H54 (cell line): ENCODE data around the gene OAF.
"Not testable (repeated sequence)": the region's sequence is repeated elsewhere in the genome, so short reads cannot be mapped to it uniquely, and the experiment has no call there.

Experiments
- DNase-seq: peaks from one replicate; pipeline ENCODE4 v3.0.0; 2011; ENCODE audit warnings: low spot score, mixed read lengths; ENCODE audit not compliant: insufficient read length
- FAIRE-seq: peaks from 3 replicates; lab custom pipeline; 2011; peaks lifted over from hg19 to GRCh38; lab: Jason Lieb, UNC
- POLR2A ChIP-seq: IDR thresholded peaks from 2 replicates; pipeline ENCODE4 v1.6.1; 2011; ENCODE audit warnings: low read depth, mild to moderate bottlenecking, low read length

Gene OAF

GRCh38 chr11:120179057-120179672 lies 31.7 kb upstream of the OAF start:
- FAIRE-seq (no peak), DNase-seq (no peak)
- no peak for TF ChIP-seq POLR2A

- not testable (repeated sequence) for FAIRE-seq, DNase-seq
These were observed 30.8 kb upstream of the OAF start for GRCh38 chr11:120180063-120180462.

DNA sequence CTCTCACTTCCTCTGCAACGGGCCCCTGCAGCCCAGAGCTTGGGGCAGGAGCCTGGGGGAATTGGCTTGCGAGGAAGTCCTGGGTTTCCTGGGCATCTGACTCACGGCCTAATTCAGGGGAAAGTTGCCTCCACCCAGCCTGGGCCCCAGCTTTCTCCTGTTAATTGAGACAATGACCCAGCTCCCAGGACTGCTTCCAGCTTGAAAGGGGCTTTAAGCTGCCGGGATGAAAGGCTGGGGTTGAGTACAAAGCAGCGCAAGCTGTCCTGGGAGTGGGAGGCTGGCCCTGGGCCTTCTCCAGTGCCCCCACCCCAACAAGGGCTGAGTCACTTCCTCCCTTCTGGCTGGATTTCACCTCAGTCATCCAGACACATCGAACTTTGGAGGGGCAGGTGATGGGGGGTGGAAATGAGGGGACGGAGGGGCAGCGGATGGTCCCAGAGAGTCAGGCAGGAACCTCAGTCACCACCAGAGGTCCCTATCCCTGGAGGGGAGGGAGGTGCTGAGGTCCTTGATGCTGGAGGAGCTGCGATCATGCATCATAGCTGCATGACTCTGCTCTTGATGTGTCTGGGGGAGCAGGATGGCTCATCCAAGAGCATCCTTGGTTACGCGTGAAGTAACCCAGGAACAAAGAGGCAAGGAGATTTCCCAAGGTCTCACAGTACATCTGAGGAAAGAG lies 30.1 kb upstream of the OAF start:
- no peak for TF ChIP-seq POLR2A
- DNase-seq (peak; percentile 50), FAIRE-seq (no peak)

- TF ChIP-seq POLR2A: no peak
- FAIRE-seq: no peak
- DNase-seq: no peak
These were observed 29.4 kb upstream of the OAF start for GRCh38 chr11:120181376-120181975.

- no peak for FAIRE-seq
- TF ChIP-seq POLR2A: no peak
- DNase-seq: no peak
These were observed 28.5 kb upstream of the OAF start for GRCh38 chr11:120182372-120182771.

DNA sequence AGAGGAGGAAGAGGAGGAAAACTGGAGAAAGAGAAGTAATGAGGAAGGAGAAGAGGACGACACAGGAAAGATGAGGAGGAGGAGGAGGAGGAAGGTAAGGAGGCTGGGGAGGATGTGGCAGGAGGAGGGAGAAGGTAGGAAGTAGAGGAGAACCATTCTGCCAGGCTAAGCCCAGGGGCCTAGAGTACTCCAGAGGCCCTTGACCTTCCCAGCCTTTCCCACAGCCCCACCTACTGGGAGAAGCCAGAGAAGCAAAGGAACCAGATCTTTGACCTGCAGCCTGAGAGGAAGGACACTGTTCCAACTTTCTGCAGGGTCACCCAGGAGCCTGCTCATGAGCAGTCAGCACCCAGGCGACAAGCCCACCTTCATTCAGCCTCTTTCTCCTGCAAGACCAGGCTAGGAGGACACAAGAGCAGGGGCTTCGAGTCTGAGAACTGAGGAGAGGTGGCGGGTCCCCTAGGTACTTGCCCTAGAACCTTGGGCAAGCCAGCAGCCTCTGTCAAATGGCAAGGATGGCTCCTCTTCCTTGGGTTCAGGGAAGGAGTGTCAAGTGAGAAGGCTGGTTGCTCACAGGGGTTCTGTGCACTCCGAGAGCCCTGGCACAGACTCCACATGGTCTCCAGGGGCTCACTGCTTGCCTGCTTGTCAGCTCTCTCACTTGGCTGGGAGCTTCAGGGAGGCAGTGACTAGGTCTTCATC lies 27.9 kb upstream of the OAF start:
- FAIRE-seq (no peak), DNase-seq (no peak)

DNA sequence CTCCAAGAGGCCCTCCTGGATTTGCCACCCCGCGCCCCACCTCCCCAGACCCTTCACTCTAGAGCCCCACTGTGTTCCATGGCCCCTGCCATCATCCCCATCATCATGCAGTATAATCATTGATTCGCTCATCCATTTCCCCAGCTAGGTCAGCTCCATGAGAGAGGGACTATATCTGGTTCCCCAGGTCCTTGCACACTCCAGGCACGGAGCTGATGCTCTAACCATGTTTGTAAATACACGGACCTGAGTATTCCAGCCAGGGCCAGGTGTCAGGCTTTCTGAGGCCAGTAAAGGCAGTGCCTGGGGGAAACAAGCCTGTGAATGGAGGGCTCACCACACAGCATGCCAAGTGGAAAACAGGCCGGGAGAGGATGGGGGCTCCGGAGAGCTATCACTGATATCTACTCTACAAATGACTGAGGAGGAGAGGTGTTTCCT lies 27.1 kb upstream of the OAF start:
- DNase-seq (no peak), FAIRE-seq (no peak)
- no peak for TF ChIP-seq POLR2A

More for the DNA sequence above, 27.9 kb upstream of the OAF start:
- no peak for TF ChIP-seq POLR2A

GRCh38 chr11:120184371-120184945 lies 26.4 kb upstream of the OAF start:
- TF ChIP-seq POLR2A: no peak
- DNase-seq (no peak), FAIRE-seq (no peak)

DNA sequence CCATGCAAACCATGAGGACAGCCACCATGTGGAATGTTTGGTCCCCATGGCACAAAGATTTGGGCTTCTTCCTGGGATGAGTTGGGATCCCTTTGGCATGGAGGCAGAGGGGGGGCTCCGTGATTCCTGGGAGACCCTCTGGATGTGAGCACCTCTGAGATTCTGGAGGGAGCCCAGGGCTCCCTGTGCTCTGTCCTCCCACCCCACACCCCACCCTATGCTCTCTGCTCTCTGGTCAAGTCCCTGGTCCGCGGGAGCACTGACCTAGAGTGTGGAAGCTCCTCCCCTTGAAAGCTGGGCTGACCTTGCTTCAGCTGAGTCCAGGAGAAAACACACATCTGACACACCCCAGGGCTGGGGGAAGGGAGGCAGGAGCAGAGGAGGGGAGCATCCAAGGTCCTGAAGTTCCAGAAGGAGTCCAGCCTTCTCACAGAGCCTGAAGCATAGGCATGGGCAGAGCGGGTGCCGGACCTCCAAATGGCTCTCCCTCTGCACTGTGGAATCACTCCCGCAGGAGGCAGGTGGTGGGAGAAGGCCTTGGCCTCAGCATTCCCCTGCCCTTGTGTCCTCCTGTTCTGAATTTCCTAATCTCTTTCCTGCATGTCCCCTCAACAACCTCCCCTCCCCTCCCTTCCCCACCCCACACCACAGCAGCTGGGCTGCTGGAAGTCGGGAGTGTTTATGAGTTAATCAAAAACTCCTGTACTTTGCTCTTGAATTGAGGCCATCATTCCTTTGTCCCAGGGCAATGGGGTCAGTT lies 25.7 kb upstream of the OAF start:
- no peak for FAIRE-seq
- no peak for DNase-seq
- TF ChIP-seq POLR2A: no peak

DNA sequence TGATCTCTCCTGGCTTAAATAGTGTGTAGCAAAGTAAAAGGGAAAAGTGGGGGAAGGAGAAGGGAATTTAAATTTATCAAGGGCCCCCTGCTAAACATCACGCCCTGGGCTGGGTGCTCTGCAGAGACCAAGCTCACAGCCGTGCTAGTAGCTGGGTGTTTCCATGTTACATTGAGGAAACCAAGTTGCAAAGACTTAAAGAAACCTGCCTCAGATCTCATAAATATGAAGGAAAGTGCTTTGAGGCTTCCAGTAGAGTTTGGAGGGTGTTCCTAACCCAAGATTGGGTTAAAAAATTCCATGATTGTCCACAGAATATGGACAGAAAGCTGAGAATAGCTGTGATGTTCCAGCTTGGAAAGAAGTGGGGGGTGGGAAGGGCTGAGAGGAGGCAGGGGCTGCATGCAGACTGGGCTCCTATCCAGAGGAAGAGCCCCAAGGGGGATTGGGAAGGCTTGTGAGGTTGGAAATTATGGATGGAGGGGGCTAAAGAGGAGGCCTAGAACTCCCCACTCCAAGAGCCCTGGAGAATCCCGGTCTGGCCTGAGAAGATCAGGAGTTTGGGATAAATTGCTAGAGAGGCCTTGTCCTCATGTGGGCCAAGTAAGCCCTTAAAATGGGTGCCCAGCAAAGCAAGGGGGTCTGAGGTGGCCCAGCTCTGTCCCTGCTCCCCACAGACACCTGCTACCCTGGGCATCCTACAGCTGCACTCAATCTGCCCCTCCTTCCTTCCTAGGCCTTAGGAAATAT lies 25.0 kb upstream of the OAF start:
- no peak for TF ChIP-seq POLR2A
- FAIRE-seq (no peak), DNase-seq (no peak)

DNA sequence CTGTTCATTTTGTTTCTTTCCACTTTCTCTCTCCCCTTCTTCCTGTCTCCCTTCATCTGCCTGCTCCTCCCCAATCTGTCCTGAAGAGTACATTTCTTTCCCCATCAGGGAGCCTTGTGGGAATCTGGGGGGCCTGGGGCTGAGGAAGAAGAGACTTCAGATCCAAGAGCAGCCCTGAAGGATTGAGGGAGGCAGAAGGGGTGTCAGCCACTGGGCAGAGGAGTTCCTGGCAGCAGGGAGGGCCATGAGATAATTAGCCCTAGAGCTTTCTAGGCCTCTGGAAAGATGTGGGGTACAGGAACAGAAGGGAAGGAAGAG lies 24.4 kb upstream of the OAF start:
- FAIRE-seq: no peak
- DNase-seq: no peak
- no peak for TF ChIP-seq POLR2A

DNA sequence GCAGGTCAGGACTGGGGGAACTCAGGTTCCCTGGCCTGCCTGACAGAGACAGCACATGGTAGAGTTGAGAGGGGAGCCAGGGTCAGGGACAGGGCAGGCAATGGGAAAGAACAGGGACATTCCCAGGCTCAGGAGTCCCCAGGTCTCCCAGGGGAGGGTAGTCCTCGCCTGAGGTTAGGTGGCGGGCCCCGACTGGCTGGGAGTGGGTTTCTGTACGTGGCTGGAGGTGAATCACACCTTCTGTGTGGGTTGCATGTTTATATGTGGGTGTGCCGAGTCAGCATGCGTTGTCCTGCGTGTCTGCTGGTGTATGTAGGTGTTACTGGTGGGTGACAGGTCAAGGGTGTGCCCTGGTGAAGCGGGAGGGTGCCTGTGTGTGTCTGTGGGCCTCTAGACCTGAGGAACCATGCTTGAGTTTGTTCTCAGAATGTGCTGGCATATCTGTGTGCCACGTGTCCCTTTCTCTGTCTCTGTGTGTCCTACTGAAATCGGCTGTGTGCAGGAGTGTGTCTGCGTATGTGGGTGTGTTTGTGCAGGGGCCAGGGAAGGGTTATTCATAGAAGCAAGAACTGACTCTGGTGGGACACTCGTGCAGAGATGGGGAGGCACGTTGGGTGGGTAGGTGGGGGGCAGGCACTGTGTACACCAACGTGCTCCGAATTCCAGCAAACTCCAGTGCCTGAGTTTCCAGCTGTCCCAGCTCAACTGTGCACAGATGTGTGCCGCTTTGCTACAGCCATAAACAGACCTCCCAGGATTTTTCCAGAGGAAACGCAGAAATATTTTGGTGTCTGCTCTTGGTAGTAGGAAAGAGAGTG lies 23.8 kb upstream of the OAF start:
- DNase-seq: no peak
- FAIRE-seq: no peak
- no peak for TF ChIP-seq POLR2A
